Activated naive CD4-positive, alpha-beta T cell treated with anti-CD3 and anti-CD28 coated beads, Interleukin-2, amount 10 ng/mL, durations not matched to agents 7 days and 5 days (primary cell): ENCODE measurements around the gene DDX47.
A peak's percentile ranks its signal among the peaks of the same experiment; 100 is the strongest.

Source experiments
- CTCF ChIA-PET: fragments of 350-600 bp; sonication (Branson Sonifier 250); formaldehyde crosslinking; loops from one replicate; lab custom pipeline; 2021; ENCODE audit warnings: antibody characterized with exemption; lab: Charles Lee
- DNase-seq: peaks from one replicate; pipeline ENCODE4 v3.0.0-alpha.2; 2020
- H3K27ac Mint-ChIP-seq: one replicate; pipeline ENCODE4 v1.8.0; 2021; ENCODE audit warnings: mild to moderate bottlenecking, moderate library complexity, mixed read lengths
- H3K27me3 Mint-ChIP-seq: one replicate; pipeline ENCODE4 v1.8.0; 2021; ENCODE audit warnings: mild to moderate bottlenecking, mixed read lengths
- H3K36me3 Mint-ChIP-seq: one replicate; pipeline ENCODE4 v1.8.0; 2021; ENCODE audit warnings: mixed read lengths
- H3K4me1 Mint-ChIP-seq: one replicate; pipeline ENCODE4 v1.8.0; 2021; ENCODE audit warnings: mixed read lengths
- H3K4me3 Mint-ChIP-seq: one replicate; pipeline ENCODE4 v1.8.0; 2021; ENCODE audit warnings: mild to moderate bottlenecking, moderate library complexity, mixed read lengths
- H3K9me3 Mint-ChIP-seq: one replicate; pipeline ENCODE4 v1.8.0; 2021; ENCODE audit warnings: mixed read lengths

DDX47 gene

DNA sequence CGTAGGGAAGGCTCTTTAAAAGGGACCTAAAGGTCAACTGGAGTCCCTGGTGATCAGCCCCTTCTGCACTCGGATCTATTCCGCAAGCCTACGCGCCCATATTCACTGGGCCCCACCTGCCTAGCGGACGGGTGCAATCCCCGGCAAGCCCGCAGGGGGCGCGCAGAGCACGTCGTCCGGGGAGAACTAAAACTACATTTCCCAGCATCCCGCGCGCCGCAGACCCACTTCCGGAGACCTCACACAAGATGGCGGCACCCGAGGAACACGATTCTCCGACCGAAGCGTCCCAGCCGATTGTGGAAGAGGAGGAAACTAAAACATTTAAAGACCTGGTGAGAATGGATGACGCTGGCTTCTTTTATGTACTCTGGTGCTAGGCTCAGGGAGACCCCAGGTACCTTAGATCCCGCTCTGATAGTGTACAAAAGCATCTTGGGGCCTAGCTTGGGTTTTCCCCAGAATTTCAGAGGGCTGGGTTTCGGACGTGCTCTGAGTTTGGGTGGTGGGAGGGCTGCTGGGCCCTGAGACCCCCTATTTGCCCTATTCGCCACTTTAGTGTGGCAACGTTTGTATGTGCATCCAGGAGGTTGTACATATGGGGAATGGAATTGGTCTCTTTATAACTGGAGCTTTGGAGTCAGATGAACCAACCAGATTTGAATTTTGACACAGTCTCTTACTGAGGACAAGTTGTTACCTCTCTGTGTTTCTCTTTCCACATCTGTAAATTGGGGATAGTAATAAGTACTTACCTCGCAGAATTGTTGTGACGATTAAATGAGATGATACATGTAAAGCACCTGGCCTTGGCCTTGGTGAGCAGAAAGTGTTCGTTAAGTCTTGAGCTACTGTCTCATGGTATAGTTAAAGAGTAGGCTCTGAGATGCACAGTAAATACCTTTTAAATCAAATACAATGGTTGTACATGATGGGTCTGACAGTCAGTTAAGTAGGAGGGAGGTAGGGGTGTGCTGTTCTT, at the start of gene DDX47:
DDX47 (plus strand) TSS at position 227 of the 982 bp plus-strand sequence; CDS start at position 249, 22 bp downstream.
- H3K4me3 Mint-ChIP-seq = peak within 1 kb of the TSS; percentile 83
- no peaks in the 10 kb centered on the region for H3K9me3 Mint-ChIP-seq
- no peaks in the 10 kb centered on the region for H3K27me3 Mint-ChIP-seq
- peak; percentile 98 for DNase-seq
- peaks cover 34% of the 10 kb centered on the region for H3K36me3 Mint-ChIP-seq
- peak within 1 kb of the TSS; percentile 83 for H3K27ac Mint-ChIP-seq
- CTCF ChIA-PET = interaction anchor here (0.8 to 2.9 kb wide), 11 partner anchors 9 to 399 kb away, joined by 3 to 22 read pairs (median 4); no protein-coding TSS in a partner anchor
- peaks cover 78% of the 10 kb centered on the region for H3K4me1 Mint-ChIP-seq

- Mint-ChIP-seq H3K27me3 (no peaks in the 10 kb centered on the region), H3K36me3 (peaks cover 35% of the 10 kb centered on the region), H3K4me1 (no peaks in the 10 kb centered on the region), H3K4me3 (no peak overlapping the region), H3K9me3 (peaks cover 1% of the 10 kb centered on the region), H3K27ac (no peak overlapping the region)
- no peak for DNase-seq
- CTCF ChIA-PET = no interaction called here
Observed at GRCh38 chr12:12764824-12765223, 48.3 kb upstream of the DDX47 start.

GRCh38 chr12:12770262-12770661, 42.9 kb upstream of the DDX47 start:
- peaks cover 6% of the 10 kb centered on the region for H3K9me3 Mint-ChIP-seq
- DNase-seq = no peak
- H3K4me1 Mint-ChIP-seq = no peaks in the 10 kb centered on the region
- peaks cover 22% of the 10 kb centered on the region for H3K36me3 Mint-ChIP-seq
- CTCF ChIA-PET = no interaction called here
- H3K4me3 Mint-ChIP-seq = no peak overlapping the region
- no peaks in the 10 kb centered on the region for H3K27me3 Mint-ChIP-seq
- H3K27ac Mint-ChIP-seq = no peak overlapping the region

DNA sequence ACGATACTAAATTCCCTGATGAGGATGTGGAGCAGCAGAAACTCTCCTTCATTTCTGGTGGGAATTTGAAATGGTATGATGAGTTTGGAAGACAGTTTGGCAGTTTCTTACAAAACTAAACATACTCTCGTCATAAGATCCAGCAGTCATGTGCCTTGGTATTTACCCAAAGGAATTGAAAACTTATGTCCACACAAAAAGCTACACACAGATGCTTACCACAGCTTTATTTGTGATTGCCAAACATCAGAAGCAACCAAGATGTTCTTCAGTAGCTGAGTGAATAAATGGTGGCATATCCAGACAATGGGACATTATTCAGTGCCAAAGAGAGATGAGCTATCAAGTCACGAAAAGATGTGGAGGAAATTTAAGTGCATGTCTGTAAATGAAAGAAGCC, 38.4 kb upstream of the DDX47 start:
- Mint-ChIP-seq H3K9me3 (peaks cover 5% of the 10 kb centered on the region), H3K4me3 (no peak overlapping the region), H3K27me3 (no peaks in the 10 kb centered on the region), H3K4me1 (no peaks in the 10 kb centered on the region), H3K27ac (no peak overlapping the region), H3K36me3 (peaks cover 10% of the 10 kb centered on the region)
- no peak for DNase-seq
- CTCF ChIA-PET = no interaction called here

DNA sequence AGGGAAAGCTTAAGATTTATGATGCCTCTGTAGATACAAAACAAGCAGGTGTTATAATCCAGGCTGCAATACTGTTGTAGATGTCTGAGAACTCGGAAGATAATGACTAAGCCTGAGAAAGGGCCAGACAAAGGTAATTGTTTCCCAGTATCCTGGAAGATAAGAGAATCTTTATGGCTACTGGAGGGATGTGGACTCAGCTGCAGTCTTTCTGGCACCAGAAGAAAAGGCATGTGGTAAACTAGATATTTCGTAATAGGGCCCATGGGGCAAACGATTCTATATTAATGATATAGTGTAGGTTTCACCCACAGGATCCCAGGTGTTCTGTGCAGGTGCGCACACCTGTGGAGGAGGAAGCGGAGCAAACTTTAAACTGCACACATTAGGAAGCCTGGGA, 36.9 kb upstream of the DDX47 start:
- DNase-seq = no peak
- H3K36me3 Mint-ChIP-seq = peaks cover 4% of the 10 kb centered on the region
- no peaks in the 10 kb centered on the region for H3K9me3 Mint-ChIP-seq
- CTCF ChIA-PET = no interaction called here
- no peaks in the 10 kb centered on the region for H3K27me3 Mint-ChIP-seq
- no peaks in the 10 kb centered on the region for H3K4me1 Mint-ChIP-seq
- peak overlapping the region; percentile 33 for H3K27ac Mint-ChIP-seq
- H3K4me3 Mint-ChIP-seq = no peak overlapping the region

GRCh38 chr12:12777092-12777491, 36.1 kb upstream of the DDX47 start:
- no peak overlapping the region for H3K4me3 Mint-ChIP-seq
- H3K9me3 Mint-ChIP-seq = no peaks in the 10 kb centered on the region
- CTCF ChIA-PET = no interaction called here
- no peaks in the 10 kb centered on the region for H3K4me1 Mint-ChIP-seq
- DNase-seq = no peak
- H3K27ac Mint-ChIP-seq = no peak overlapping the region
- no peaks in the 10 kb centered on the region for H3K27me3 Mint-ChIP-seq
- peaks cover 4% of the 10 kb centered on the region for H3K36me3 Mint-ChIP-seq

DNA sequence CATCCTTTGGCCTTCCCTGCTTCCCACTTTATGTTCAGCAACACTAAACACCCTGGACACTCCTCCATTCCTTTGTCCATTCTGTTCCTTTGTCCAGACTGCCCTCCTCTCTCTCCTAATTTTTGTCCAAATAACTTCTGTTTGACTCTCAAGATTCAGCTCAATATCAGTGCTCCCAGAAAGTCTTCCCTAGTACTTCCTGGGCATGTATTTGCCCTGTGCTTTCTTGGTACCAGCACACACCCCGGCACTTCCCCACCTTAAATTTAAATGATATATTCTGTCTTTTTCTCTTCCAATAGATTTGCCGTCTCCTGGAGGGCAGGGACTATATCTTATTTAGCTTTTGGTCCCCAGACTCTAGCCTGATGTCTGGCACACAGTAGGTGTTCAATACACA, 34.1 kb upstream of the DDX47 start:
- Mint-ChIP-seq H3K4me3 (no peak overlapping the region), H3K4me1 (no peaks in the 10 kb centered on the region), H3K27me3 (no peaks in the 10 kb centered on the region), H3K27ac (no peak overlapping the region), H3K9me3 (no peaks in the 10 kb centered on the region), H3K36me3 (peaks cover 7% of the 10 kb centered on the region)
- CTCF ChIA-PET = interaction anchor here (2.0 kb wide), 1 partner anchor 10 kb away, joined by 6 read pairs; no protein-coding TSS in a partner anchor
- no peak for DNase-seq

- H3K36me3 Mint-ChIP-seq = peaks cover 7% of the 10 kb centered on the region
- no peaks in the 10 kb centered on the region for H3K27me3 Mint-ChIP-seq
- no peak for DNase-seq
- H3K9me3 Mint-ChIP-seq = no peaks in the 10 kb centered on the region
- no peak overlapping the region for H3K4me3 Mint-ChIP-seq
- CTCF ChIA-PET = interaction anchor here (2.0 kb wide), 1 partner anchor 9 kb away, joined by 6 read pairs; no protein-coding TSS in a partner anchor
- H3K4me1 Mint-ChIP-seq = peaks cover 3% of the 10 kb centered on the region
- no peak overlapping the region for H3K27ac Mint-ChIP-seq
Observed at GRCh38 chr12:12779529-12779928, 33.6 kb upstream of the DDX47 start.

- Mint-ChIP-seq H3K9me3 (no peaks in the 10 kb centered on the region), H3K36me3 (peaks cover 6% of the 10 kb centered on the region), H3K4me1 (peaks cover 41% of the 10 kb centered on the region), H3K27ac (no peak overlapping the region), H3K27me3 (peaks cover 3% of the 10 kb centered on the region), H3K4me3 (no peak overlapping the region)
- DNase-seq = no peak
- CTCF ChIA-PET = interaction anchor here (0.6 to 1.4 kb wide), 3 partner anchors 47 to 132 kb away, joined by 3 read pairs; no protein-coding TSS in a partner anchor
Observed at GRCh38 chr12:12784116-12784515, 29.0 kb upstream of the DDX47 start.

DNA sequence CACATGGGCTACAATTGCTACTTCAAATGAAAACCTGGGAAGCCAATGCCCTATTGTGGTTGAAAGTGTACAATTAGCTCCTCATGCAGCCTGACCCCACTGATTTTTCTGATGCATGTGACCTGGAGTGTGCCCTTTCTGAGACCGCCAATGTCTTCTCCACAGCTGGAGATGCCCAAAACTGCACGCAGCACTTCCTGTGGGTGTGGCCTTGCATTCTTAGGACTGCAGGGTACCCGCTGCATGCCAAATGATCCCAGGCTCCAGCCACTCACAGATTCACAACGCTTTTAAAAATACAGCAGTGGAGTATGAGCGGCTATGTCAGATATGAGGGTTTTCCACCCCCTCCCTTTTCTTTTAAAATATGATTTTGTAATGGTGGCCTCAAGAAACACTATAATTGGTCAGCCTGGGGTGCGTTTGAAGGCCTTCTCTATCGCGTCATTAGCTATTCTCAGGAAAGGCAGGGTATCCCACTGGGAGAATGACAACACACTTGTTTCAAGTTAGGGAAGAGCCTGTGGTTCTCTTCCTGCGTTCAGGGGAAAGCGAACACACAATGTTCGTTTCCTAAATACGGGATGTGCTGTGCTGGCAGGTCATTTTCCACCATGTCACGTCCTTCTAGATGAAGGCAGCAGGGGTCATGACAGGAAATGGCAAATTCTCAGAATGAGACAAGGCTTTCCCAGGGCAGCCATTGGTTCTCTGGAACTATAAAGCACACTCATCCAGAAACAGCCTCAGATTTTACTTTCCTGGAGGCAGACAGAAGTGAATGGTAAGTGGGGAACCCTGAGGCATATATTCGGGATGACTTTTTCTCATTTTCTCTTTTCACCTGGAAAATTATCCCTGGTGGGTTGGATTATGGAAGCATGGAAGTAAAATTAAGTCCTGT, 28.0 kb upstream of the DDX47 start, which contains the start of gene APOLD1:
APOLD1 (plus strand) TSS at position 749 of the 904 bp plus-strand sequence; CDS start at position 782, 33 bp downstream.
- H3K4me3 Mint-ChIP-seq = peak within 1 kb of the TSS; percentile 71
- H3K36me3 Mint-ChIP-seq = peaks cover 6% of the 10 kb centered on the region
- CTCF ChIA-PET = interaction anchor here (0.6 to 1.2 kb wide), 2 partner anchors 106 to 433 kb away, joined by 3 to 4 read pairs; no protein-coding TSS in a partner anchor
- DNase-seq = no peak
- H3K4me1 Mint-ChIP-seq = peaks cover 42% of the 10 kb centered on the region
- peak within 1 kb of the TSS; percentile 72 for H3K27ac Mint-ChIP-seq
- no peaks in the 10 kb centered on the region for H3K9me3 Mint-ChIP-seq
- peaks cover 3% of the 10 kb centered on the region for H3K27me3 Mint-ChIP-seq

GRCh38 chr12:12786351-12786705, 26.8 kb upstream of the DDX47 start:
- H3K27ac Mint-ChIP-seq = peak overlapping the region; percentile 72
- DNase-seq = no peak
- no peaks in the 10 kb centered on the region for H3K9me3 Mint-ChIP-seq
- peaks cover 6% of the 10 kb centered on the region for H3K36me3 Mint-ChIP-seq
- peaks cover 3% of the 10 kb centered on the region for H3K27me3 Mint-ChIP-seq
- H3K4me1 Mint-ChIP-seq = peaks cover 42% of the 10 kb centered on the region
- CTCF ChIA-PET = interaction anchor here (1.2 to 5.0 kb wide), 4 partner anchors 17 to 51 kb away, joined by 5 to 29 read pairs (median 15); partner anchors contain the start of gene DDX47
- H3K4me3 Mint-ChIP-seq = peak overlapping the region; percentile 71

- CTCF ChIA-PET = interaction anchor here (0.7 to 5.0 kb wide), 9 partner anchors 16 to 423 kb away, joined by 3 to 29 read pairs (median 5); partner anchors contain the start of gene DDX47
- Mint-ChIP-seq H3K27ac (peak overlapping the region; percentile 72), H3K4me1 (peaks cover 42% of the 10 kb centered on the region), H3K36me3 (peaks cover 6% of the 10 kb centered on the region), H3K27me3 (peaks cover 3% of the 10 kb centered on the region), H3K4me3 (peak overlapping the region; percentile 71), H3K9me3 (no peaks in the 10 kb centered on the region)
- DNase-seq = peak; percentile 77
Observed at GRCh38 chr12:12786706-12787601, 26.2 kb upstream of the DDX47 start.

DNA sequence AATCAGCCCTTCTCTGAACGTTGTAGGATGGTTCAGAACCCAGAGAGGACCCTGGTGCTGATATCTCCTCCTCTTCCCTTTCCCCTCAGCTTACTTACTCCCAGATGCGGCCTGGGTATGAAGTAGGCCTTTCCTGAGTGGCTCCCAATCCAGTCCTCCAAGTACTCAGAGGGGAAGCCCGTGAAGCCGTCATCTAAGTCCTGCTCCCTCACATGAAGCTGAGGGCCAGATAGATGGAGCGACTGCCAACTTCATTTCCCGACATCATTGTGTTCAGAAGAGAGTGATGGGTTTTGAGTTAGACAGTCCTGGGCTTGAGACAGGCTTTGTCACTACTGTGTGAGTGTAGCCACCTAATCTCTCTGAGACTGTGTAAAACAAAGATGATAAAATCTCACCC, 25.0 kb upstream of the DDX47 start:
- peaks cover 42% of the 10 kb centered on the region for H3K4me1 Mint-ChIP-seq

More for the DNA sequence above, 25.0 kb upstream of the DDX47 start:
- Mint-ChIP-seq H3K27ac (peak overlapping the region; percentile 87), H3K4me3 (peak overlapping the region; percentile 71), H3K9me3 (no peaks in the 10 kb centered on the region), H3K36me3 (peaks cover 1% of the 10 kb centered on the region), H3K27me3 (peaks cover 3% of the 10 kb centered on the region)
- CTCF ChIA-PET = interaction anchor here (0.5 to 5.0 kb wide), 12 partner anchors 9 to 422 kb away, joined by 3 to 29 read pairs (median 5); partner anchors contain the start of genes DDX47 and GPRC5A
- DNase-seq = no peak
